Vagina (tissue), 2 donors: ENCODE data around the gene RUFY3.

Experiments
- POLR2A ChIP-seq, 2 donors: fragments of 450-650 bp; IDR thresholded peaks; one replicate each; pipeline ENCODE4 v1.6.1; 2017; ENCODE audit warnings: antibody characterized with exemption in 2 of 2, mild to moderate bottlenecking in 2 of 2, moderate library complexity in 2 of 2
- POLR2AphosphoS5 ChIP-seq, 2 donors: sonication (generic); formaldehyde crosslinking; IDR thresholded peaks; one replicate each; pipeline ENCODE4 v1.9.0; 2017; ENCODE audit warnings: antibody characterized with exemption in 2 of 2, mild to moderate bottlenecking in 2 of 2, low read depth in 1 of 2; ENCODE audit not compliant: insufficient read depth in 1 of 2
- TF ChIP-seq, protein P1 (sequence below), 3 experiments: fragments of 450-650 bp in 2 of 3; fragments of 200-600 bp in 1 of 3; sonication (generic) in 1 of 3; IDR thresholded peaks; one replicate each; pipeline ENCODE4 v1.5.1; 2017 to 2019; ENCODE audit warnings: antibody characterized with exemption in 3 of 3, mild to moderate bottlenecking in 2 of 3, moderate library complexity in 2 of 3

DNA sequence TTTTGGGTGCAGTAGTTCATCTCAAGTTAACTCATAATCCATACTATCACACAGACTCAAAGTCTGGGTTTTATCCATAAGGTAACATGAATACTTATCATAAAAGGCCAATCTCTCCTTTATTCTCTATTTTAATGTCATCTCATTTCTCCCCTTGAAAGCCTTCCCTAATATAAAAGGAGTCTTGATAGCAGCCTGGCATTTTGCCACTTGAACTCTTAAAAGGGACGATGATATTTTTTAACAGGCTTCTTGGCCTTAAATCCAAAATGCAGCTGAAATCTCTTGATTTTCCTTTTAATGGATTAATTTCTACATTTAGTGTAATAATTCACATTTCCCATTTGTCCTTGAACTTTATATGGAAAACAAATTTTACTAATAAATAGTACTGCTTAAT is 47.0 kb upstream of the RUFY3 start:
- TF ChIP-seq POLR2AphosphoS5 (IDR thresholded peaks at IDR 0.05; ENCODE audit: insufficient read depth in 1 of 2, low read depth in 1 of 2) (no peak), POLR2A (IDR thresholded peaks at IDR 0.05) (no peak)
- TF ChIP-seq, protein P1, sequence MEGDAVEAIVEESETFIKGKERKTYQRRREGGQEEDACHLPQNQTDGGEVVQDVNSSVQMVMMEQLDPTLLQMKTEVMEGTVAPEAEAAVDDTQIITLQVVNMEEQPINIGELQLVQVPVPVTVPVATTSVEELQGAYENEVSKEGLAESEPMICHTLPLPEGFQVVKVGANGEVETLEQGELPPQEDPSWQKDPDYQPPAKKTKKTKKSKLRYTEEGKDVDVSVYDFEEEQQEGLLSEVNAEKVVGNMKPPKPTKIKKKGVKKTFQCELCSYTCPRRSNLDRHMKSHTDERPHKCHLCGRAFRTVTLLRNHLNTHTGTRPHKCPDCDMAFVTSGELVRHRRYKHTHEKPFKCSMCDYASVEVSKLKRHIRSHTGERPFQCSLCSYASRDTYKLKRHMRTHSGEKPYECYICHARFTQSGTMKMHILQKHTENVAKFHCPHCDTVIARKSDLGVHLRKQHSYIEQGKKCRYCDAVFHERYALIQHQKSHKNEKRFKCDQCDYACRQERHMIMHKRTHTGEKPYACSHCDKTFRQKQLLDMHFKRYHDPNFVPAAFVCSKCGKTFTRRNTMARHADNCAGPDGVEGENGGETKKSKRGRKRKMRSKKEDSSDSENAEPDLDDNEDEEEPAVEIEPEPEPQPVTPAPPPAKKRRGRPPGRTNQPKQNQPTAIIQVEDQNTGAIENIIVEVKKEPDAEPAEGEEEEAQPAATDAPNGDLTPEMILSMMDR (IDR thresholded peaks at IDR 0.05): no peak
